ENCODE data around the gene FMOD.
A peak's percentile ranks its signal among the peaks of the same experiment; 100 is the strongest.
"Not testable (repeated sequence)": the region's sequence is repeated elsewhere in the genome, so short reads cannot be mapped to it uniquely, and the experiment has no call there.

The FMOD gene

DNA sequence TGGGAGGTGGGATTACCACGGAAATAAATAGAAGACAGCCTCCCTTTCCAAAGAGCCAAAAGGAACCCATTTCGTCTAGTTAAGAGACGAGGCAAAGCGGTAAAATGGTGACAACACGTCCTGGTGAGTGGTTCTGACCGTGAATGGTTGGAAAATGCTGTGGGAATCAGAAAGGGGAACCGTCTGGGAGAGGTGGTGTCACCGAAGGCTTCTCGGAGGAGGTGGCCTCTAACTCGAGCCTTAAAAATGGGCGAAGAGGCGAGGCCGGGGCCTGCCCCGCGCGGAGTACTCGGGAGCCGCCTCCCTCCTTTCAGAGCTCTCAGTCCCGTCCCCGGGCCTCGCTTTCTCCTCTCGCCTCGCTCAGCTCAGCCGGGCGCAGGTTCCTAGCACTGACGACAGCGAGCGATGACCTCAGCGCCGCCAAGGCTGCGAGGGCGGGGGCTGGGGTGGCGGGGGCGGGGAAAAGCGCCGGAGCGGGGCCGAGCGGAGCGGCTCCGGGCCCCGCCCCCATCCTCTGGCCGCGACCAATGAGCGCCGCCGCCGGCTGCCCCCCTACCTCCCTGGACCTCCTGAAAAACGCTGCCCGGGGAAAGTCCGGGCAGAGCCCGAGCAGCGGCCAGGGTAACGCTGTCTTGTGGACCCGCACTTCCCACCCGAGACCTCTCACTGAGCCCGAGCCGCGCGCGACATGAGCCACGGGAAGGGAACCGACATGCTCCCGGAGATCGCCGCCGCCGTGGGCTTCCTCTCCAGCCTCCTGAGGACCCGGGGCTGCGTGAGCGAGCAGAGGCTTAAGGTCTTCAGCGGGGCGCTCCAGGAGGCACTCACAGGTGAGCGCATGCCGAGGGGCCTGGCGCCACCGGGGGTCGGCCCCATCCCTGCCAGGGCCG lies 45.8 kb downstream of the FMOD start, which contains the start of gene BTG2:
TSS of gene BTG2 (plus strand) at position 601 of the 890 bp plus-strand sequence. CDS start at position 689, 88 bp downstream.
- no peaks in the 10 kb centered on the region for H3K36me3 ChIP-seq (ENCODE audit: control insufficient read depth, insufficient read depth, low read length)
- H3K27ac ChIP-seq (ENCODE audit: low read depth, low read length) = no peak within 1 kb of the TSS; the same call in 1 of the 2 replicates
- H3K9ac ChIP-seq (ENCODE audit: low read length) = peak within 1 kb of the TSS; percentile 80
- no peaks in the 10 kb centered on the region for H3K9me3 ChIP-seq (ENCODE audit: control insufficient read depth, insufficient read depth, low read depth, low read length)
- peak within 1 kb of the TSS; percentile 84 for H3K4me3 ChIP-seq (ENCODE audit: low read depth, low read length)
- H3K4me1 ChIP-seq (ENCODE audit: control insufficient read depth, insufficient read depth, low read length) = peaks cover 35% of the 10 kb centered on the region
- peaks cover 85% of the 10 kb centered on the region for H3K27me3 ChIP-seq (ENCODE audit: control insufficient read depth, insufficient read depth, low read length)

DNA sequence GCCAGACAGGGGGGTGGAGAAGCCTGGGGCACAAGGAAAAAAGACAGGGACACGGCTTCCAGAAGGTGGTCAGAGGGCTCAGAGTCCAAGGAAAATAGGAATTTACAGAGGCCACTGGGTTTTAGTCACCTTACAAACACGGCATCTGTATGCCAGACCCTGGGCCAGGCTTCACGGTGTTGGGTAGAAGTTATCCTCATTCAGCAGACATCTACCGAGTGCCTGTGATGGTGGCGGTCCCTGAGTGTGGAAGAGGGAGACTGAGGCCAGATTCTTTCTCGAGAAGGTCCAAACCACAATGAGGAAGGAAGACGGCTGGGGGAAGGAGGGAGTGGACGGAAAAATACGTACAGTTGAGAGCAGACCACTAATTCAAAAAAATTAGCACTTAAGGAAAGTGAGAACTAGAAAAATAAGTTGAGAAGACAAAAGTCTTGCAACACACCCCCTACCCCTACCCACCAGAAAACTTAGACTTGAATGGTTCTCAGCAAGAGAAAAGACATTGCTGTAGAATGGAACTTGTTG lies 46.5 kb downstream of the FMOD start:
- Histone ChIP-seq H3K27ac (ENCODE audit: low read depth, low read length) (no peak overlapping the region), H3K4me3 (ENCODE audit: low read depth, low read length) (peak overlapping the region; percentile 60), H3K9ac (ENCODE audit: low read length) (no peak overlapping the region), H3K9me3 (ENCODE audit: control insufficient read depth, insufficient read depth, low read depth, low read length) (no peaks in the 10 kb centered on the region), H3K36me3 (ENCODE audit: control insufficient read depth, insufficient read depth, low read length) (no peaks in the 10 kb centered on the region), H3K27me3 (ENCODE audit: control insufficient read depth, insufficient read depth, low read length) (peaks cover 80% of the 10 kb centered on the region), H3K4me1 (ENCODE audit: control insufficient read depth, insufficient read depth, low read length) (peaks cover 35% of the 10 kb centered on the region)

DNA sequence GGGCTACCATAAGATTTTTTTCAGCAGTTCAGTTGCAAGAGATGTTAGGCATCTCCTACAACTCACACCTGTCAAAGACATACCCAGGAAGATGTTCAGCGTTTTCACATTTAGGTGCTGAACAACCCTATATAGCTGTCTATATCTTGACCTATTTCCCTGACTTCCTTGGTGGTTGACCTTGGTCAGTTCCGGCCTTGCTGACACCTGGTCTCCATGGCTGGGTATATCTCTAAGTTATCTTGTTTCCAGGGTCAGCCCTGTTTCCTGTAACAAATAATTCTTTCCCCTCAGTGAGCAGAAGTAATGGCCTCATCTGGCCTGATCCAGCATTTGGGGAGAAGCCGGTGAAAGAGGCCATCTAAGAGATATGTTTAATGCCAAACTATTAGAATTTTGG lies 48.0 kb downstream of the FMOD start:
- Histone ChIP-seq H3K36me3 (ENCODE audit: control insufficient read depth, insufficient read depth, low read length) (no peaks in the 10 kb centered on the region), H3K9me3 (ENCODE audit: control insufficient read depth, insufficient read depth, low read depth, low read length) (no peaks in the 10 kb centered on the region), H3K4me1 (ENCODE audit: control insufficient read depth, insufficient read depth, low read length) (peaks cover 21% of the 10 kb centered on the region), H3K4me3 (ENCODE audit: low read depth, low read length) (no peak overlapping the region), H3K27ac (ENCODE audit: low read depth, low read length) (no peak overlapping the region), H3K27me3 (ENCODE audit: control insufficient read depth, insufficient read depth, low read length) (peaks cover 77% of the 10 kb centered on the region), H3K9ac (ENCODE audit: low read length) (no peak overlapping the region)

DNA sequence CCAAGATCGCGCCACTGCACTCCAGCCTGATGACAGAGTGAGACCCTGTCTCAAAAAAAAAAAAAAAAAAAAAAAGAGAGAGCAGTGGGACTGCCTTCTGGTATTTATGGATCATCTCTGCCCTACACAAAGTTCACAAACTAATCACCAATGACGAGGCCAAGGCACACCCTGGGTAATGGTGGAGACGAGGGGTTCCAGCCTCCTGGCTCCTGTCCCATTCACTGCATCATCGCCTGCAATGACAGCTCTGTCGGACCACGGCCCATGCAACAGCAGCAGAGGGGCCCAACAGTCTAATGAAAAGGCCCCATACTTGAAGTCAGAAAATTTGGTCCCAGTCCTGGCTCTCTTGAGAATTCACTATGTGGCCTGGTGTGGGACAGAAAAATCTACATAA lies 48.5 kb downstream of the FMOD start:
- Histone ChIP-seq H3K27ac (ENCODE audit: low read depth, low read length) (no peak overlapping the region), H3K4me3 (ENCODE audit: low read depth, low read length) (no peak overlapping the region), H3K9me3 (ENCODE audit: control insufficient read depth, insufficient read depth, low read depth, low read length) (no peaks in the 10 kb centered on the region), H3K9ac (ENCODE audit: low read length) (no peak overlapping the region), H3K4me1 (ENCODE audit: control insufficient read depth, insufficient read depth, low read length) (peaks cover 18% of the 10 kb centered on the region), H3K27me3 (ENCODE audit: control insufficient read depth, insufficient read depth, low read length) (peaks cover 77% of the 10 kb centered on the region), H3K36me3 (ENCODE audit: control insufficient read depth, insufficient read depth, low read length) (no peaks in the 10 kb centered on the region)

DNA sequence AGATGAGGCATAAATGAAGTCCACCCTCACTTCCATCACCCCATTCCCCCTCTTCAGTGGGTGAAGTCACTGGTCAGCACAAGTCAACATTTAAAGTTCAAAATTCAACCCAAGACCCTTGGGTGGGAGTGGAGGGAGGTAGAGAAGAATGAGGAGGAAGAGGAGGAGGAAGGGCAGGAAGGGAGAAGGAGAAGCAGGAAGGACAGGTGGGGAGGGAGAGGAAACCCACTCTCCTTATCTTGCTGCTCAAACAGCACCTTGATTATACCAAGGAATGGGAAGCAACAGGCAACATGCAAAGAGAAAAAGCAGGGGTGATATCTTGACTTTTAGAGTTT lies 49.6 kb downstream of the FMOD start:
- Histone ChIP-seq H3K9me3 (ENCODE audit: control insufficient read depth, insufficient read depth, low read depth, low read length) (no peaks in the 10 kb centered on the region), H3K4me1 (ENCODE audit: control insufficient read depth, insufficient read depth, low read length) (peaks cover 15% of the 10 kb centered on the region), H3K4me3 (ENCODE audit: low read depth, low read length) (no peak overlapping the region), H3K27ac (ENCODE audit: low read depth, low read length) (no peak overlapping the region), H3K9ac (ENCODE audit: low read length) (no peak overlapping the region), H3K27me3 (ENCODE audit: control insufficient read depth, insufficient read depth, low read length) (peaks cover 75% of the 10 kb centered on the region), H3K36me3 (ENCODE audit: control insufficient read depth, insufficient read depth, low read length) (no peaks in the 10 kb centered on the region)

DNA sequence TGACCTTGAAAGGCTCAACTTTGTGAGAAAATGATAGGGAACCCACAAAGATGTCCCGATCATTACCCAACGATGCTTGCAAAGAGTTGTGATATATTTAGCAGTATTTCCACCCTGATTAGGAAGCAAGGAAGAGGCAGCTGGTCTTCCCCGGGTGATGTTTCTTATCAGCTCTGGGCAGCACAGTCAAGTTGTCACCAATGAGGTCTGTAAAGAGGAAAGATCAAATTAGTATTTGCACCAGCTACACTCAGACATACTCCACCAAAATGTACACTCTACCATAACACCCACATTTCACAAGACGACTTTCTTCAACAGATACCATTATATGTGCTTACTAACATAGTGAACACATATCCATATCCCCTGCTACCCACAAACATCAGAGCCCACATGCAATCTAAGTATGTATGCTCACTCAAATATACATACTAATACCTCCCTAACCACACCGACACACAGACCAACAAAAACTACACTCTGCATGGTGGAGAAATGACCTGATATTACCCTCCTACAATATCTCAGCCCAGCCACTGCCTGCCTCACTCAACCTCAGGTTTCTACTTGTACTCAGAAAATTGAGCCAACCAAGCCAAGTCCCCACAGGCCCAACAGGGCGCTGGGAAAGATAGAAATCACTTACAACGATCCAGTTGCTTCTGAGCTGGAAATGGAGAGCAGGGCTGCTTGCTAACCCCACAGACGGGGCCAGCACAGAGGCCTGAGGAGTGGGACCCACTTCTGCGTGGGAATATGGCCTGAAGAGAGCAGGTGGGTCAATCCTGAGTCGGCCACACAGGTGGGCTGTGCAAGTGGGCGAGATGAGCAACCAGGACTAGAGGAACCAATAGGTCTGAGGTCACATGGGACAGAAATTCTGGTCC lies 50.2 kb downstream of the FMOD start:
- no peak overlapping the region for H3K4me3 ChIP-seq (ENCODE audit: low read depth, low read length)
- H3K4me1 ChIP-seq (ENCODE audit: control insufficient read depth, insufficient read depth, low read length) = peaks cover 14% of the 10 kb centered on the region; the same call in 1 of the 2 replicates
- H3K27ac ChIP-seq (ENCODE audit: low read depth, low read length) = no peak overlapping the region
- peaks cover 73% of the 10 kb centered on the region for H3K27me3 ChIP-seq (ENCODE audit: control insufficient read depth, insufficient read depth, low read length)
- H3K36me3 ChIP-seq (ENCODE audit: control insufficient read depth, insufficient read depth, low read length) = no peaks in the 10 kb centered on the region
- H3K9ac ChIP-seq (ENCODE audit: low read length) = no peak overlapping the region
- no peaks in the 10 kb centered on the region for H3K9me3 ChIP-seq (ENCODE audit: control insufficient read depth, insufficient read depth, low read depth, low read length)

DNA sequence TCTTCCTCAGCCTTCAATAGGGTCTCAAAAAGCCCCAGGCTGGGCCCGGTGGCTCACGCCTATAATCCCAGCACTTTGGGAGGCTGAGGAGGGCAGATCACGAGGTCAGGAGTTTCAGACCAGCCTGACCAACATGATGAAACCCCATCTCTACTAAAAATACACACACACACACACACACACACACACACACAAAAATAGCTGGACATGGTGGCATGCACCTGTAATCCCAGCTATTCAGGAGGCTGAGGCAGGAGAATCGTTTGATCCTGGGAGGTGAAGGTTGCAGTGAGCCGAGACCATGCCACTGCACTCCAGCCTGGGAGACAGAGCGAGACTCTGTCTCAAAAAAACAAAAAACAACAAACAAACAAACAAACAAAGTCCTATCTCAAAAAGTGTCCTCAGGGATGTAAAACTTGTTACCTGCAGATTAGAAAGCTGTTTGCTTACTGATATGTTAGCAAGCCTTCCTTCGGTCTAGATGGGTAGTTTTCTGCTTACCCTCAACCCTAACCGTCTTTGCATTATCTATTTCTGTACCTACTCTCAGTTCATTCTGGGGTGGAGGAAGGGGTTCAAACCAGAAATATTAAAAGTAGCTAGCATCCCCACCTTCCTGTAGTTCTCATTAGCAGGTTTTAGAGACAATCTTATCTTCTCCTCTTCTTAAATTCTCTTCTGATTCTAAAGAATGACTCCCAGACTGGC lies 51.0 kb downstream of the FMOD start:
- H3K27ac ChIP-seq (ENCODE audit: low read depth, low read length); H3K4me3 ChIP-seq (ENCODE audit: low read depth, low read length); H3K36me3 ChIP-seq (ENCODE audit: control insufficient read depth, insufficient read depth, low read length); H3K9me3 ChIP-seq (ENCODE audit: control insufficient read depth, insufficient read depth, low read depth, low read length); H3K9ac ChIP-seq (ENCODE audit: low read length): not testable (repeated sequence)
- H3K27me3 ChIP-seq (ENCODE audit: control insufficient read depth, insufficient read depth, low read length) = peaks cover 68% of the 10 kb centered on the region
- H3K4me1 ChIP-seq (ENCODE audit: control insufficient read depth, insufficient read depth, low read length) = peaks cover 17% of the 10 kb centered on the region; the same call in 1 of the 2 replicates

DNA sequence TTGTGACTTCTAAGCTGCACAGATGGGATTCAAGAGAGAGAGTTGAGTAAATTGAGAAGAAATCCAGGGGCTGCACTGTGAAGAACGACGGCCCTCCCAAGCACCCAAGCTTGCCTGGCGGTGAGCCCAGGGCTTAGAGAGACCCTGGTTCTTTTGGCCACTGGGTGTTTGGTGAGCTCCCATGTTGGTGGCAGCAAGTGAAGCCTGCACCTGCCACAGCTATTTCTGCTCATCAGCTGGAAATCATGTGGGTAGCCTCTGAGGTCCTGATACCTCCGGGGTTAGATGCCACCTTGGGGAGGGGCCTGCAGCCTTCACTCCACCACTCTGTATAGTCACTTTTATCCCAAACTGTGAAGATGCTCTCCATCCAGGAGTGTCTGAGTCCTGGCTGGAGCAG lies 51.8 kb downstream of the FMOD start:
- Histone ChIP-seq H3K27me3 (ENCODE audit: control insufficient read depth, insufficient read depth, low read length) (peaks cover 61% of the 10 kb centered on the region), H3K27ac (ENCODE audit: low read depth, low read length) (no peak overlapping the region), H3K9ac (ENCODE audit: low read length) (no peak overlapping the region), H3K4me3 (ENCODE audit: low read depth, low read length) (no peak overlapping the region), H3K4me1 (ENCODE audit: control insufficient read depth, insufficient read depth, low read length) (peaks cover 14% of the 10 kb centered on the region; the same call in 1 of the 2 replicates), H3K36me3 (ENCODE audit: control insufficient read depth, insufficient read depth, low read length) (no peaks in the 10 kb centered on the region), H3K9me3 (ENCODE audit: control insufficient read depth, insufficient read depth, low read depth, low read length) (no peaks in the 10 kb centered on the region)

DNA sequence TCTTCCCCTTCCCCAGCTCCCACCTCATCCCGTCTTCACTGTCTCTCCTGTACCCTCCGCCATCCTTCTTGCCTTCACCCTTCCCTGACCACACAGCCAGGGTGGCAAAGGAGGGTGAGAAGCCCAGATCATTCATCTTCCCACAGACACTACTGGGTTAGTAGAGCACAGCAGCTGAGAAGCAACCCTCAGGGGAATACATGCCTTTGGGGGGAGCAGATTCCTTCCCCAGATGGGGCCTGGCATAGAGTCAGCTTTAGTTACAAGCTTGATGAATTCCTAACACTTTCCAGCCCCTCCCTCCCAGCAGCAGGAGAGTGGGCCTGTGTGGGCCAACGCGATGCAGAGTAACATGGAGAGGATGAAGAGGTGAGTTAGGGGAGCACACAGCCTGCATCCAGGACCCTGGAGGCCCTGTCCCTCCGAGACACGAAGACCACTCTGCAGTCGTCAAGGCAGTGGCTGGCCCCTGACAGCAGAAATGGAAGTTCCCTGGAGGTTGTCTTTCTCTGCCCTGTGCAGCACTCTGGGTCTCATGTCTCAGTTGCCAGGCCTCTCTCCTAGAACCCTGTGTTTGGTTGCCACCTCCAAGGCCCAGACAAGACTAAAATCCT lies 54.4 kb downstream of the FMOD start:
- no peaks in the 10 kb centered on the region for H3K9me3 ChIP-seq (ENCODE audit: control insufficient read depth, insufficient read depth, low read depth, low read length)
- no peak overlapping the region for H3K4me3 ChIP-seq (ENCODE audit: low read depth, low read length)
- no peaks in the 10 kb centered on the region for H3K36me3 ChIP-seq (ENCODE audit: control insufficient read depth, insufficient read depth, low read length)
- peaks cover 41% of the 10 kb centered on the region for H3K27me3 ChIP-seq (ENCODE audit: control insufficient read depth, insufficient read depth, low read length)
- peaks cover 15% of the 10 kb centered on the region for H3K4me1 ChIP-seq (ENCODE audit: control insufficient read depth, insufficient read depth, low read length)
- no peak overlapping the region for H3K27ac ChIP-seq (ENCODE audit: low read depth, low read length)
- H3K9ac ChIP-seq (ENCODE audit: low read length) = no peak overlapping the region

DNA sequence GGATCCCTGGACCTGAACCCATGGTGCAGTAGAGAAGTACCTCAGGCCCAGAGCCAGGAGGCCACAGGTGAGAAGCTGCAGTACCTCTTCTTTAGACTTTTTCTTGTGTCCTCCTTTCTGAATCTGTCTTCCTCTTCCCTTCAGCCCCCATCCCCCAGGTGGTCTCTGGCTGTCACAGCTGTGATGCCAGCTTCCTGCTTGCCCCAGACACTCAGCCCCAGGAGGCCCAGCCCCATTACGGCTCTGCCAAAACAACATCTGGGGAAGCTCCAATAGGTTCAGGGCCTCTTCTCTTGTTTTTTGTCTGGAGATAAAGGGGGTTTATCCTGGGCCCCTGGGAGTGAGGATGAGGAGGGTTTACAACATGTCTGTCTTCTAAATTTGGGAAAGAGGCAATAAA lies 55.1 kb downstream of the FMOD start:
- no peak overlapping the region for H3K27ac ChIP-seq (ENCODE audit: low read depth, low read length)
- H3K27me3 ChIP-seq (ENCODE audit: control insufficient read depth, insufficient read depth, low read length) = peaks cover 36% of the 10 kb centered on the region
- no peaks in the 10 kb centered on the region for H3K36me3 ChIP-seq (ENCODE audit: control insufficient read depth, insufficient read depth, low read length)
- no peak overlapping the region for H3K9ac ChIP-seq (ENCODE audit: low read length)
- H3K4me3 ChIP-seq (ENCODE audit: low read depth, low read length) = no peak overlapping the region
- no peaks in the 10 kb centered on the region for H3K9me3 ChIP-seq (ENCODE audit: control insufficient read depth, insufficient read depth, low read depth, low read length)
- peaks cover 22% of the 10 kb centered on the region for H3K4me1 ChIP-seq (ENCODE audit: control insufficient read depth, insufficient read depth, low read length)
